Fibroblast of mammary gland (primary cell): ENCODE measurements around the gene COPE.
"Not testable (repeated sequence)": the region's sequence is repeated elsewhere in the genome, so short reads cannot be mapped to it uniquely, and the experiment has no call there.

Source experiments
- DNase-seq: peaks from one replicate; pipeline ENCODE4 v3.0.0-alpha.2; 2010; ENCODE audit warnings: low read depth
- H3K4me3 ChIP-seq: 2 replicates; pipeline ENCODE4 v1.5.1; 2011; ENCODE audit warnings: low read depth, mild to moderate bottlenecking, low read length, moderate library complexity; ENCODE audit not compliant: control insufficient read depth
- TF ChIP-seq, protein P1 (sequence below): conservative IDR thresholded peaks from 2 replicates; pipeline ENCODE4 v1.5.1; 2011; ENCODE audit warnings: low read depth, low read length, inconsistent platforms; ENCODE audit not compliant: control insufficient read depth, insufficient read depth

The COPE gene

DNA sequence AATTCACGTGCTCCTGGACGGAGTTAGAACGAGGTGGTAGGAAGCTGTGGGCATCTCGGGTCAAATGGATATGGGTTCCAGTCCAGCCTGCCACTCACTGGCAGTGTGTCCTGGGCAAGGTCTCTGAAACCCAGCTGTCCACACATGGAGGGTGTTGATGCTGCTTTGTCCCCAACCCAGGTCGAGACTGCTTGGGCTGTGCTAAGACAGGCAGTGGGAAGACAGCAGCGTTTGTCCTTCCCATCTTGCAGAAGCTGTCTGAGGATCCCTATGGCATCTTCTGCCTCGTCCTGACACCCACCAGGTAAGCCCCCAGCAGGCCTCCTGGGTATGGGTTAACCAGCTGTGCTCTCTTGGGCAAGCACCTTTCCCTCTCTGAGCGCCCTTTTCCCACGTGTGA, 1.2 kb upstream of the COPE start:
- TF ChIP-seq, protein P1, sequence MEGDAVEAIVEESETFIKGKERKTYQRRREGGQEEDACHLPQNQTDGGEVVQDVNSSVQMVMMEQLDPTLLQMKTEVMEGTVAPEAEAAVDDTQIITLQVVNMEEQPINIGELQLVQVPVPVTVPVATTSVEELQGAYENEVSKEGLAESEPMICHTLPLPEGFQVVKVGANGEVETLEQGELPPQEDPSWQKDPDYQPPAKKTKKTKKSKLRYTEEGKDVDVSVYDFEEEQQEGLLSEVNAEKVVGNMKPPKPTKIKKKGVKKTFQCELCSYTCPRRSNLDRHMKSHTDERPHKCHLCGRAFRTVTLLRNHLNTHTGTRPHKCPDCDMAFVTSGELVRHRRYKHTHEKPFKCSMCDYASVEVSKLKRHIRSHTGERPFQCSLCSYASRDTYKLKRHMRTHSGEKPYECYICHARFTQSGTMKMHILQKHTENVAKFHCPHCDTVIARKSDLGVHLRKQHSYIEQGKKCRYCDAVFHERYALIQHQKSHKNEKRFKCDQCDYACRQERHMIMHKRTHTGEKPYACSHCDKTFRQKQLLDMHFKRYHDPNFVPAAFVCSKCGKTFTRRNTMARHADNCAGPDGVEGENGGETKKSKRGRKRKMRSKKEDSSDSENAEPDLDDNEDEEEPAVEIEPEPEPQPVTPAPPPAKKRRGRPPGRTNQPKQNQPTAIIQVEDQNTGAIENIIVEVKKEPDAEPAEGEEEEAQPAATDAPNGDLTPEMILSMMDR, result no peak
- peak overlapping the region; percentile 100 for H3K4me3 ChIP-seq

DNA sequence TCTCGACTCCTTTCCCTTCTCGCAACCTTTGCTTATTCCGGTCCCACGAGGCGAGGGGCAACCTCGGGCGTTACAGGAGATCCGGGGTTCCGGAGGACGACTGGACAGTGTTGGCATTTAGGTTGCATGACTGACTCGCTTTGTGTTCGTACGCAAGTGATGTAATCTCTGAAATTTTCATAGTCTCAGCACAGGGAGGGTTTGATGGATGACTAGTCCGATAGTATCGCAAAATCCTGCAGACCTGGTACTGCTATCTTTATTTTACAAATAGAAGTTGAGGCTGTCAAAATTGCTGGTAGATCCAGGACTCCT, 670 bp upstream of the COPE start:
- TF ChIP-seq, protein P1, result no peak
- peak; percentile 15 for DNase-seq
- H3K4me3 ChIP-seq, result peak overlapping the region; percentile 100

More for the DNA sequence above, 1.2 kb upstream of the COPE start:
- no peak for DNase-seq

DNA sequence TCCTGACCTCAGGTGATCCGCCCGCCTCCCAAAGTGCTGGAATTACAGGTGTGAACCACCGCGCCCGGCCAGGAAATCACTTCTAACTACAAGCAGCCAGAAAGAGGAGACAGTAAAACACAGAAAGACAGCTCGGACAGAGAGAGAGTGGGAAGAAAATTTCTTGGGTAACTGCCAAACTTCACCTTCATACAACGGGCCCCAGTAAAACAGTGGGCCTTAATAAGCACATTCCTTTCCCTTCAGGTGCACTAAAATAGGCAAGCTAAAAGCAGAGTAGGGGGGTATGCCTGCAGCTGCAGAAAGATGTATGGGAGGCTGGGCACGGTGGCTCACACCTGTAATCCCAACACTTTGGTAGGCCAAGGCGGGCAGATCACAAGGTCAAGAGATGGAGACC, 1.6 kb downstream of the COPE start:
- not testable (repeated sequence) for DNase-seq
- peak overlapping the region; percentile 100 for H3K4me3 ChIP-seq

DNA sequence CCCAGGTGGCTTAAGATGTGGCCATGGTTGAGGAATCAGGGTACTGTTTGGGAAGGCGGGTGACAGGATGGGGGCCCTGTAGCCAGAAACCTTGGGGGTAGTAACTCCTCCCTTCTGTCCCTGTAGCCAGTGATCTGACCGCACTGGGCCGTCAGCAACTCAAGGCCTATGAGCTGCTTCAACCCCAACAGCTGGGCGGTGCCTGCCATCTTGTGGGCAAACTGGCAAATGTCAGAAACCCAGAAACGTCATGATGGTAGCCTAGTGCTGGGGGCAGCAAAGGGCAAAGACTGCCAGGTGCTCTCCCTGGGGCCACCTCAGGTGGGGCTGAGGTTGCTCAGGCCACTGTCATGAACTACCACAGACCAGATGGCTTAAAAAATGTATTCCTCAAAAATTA, 3.5 kb downstream of the COPE start:
- DNase-seq, result peak; percentile 54
- TF ChIP-seq, protein P1, result peak; percentile 35
- no peak overlapping the region for H3K4me3 ChIP-seq

DNA sequence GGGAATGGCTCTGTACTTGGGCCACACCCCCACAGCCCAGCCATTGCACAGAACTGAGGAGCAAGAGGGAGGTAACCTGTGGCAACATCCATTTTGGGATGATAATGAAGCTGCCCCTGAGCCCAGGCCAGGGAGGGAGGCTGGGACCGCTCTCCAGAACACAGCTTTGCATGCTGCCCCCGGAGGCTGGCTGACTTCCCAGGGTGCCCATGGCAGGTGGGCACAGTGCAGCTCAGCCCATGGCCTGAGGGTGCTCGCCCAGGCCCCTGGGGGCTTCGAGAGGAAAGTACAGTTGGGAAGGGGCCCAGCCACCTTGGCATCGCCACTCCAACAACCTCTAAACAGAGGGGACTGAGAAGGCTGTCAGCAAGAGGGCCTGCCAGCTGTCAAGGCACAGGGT, 5.7 kb downstream of the COPE start:
- TF ChIP-seq, protein P1, result no peak
- no peak for DNase-seq
- no peak overlapping the region for H3K4me3 ChIP-seq

DNA sequence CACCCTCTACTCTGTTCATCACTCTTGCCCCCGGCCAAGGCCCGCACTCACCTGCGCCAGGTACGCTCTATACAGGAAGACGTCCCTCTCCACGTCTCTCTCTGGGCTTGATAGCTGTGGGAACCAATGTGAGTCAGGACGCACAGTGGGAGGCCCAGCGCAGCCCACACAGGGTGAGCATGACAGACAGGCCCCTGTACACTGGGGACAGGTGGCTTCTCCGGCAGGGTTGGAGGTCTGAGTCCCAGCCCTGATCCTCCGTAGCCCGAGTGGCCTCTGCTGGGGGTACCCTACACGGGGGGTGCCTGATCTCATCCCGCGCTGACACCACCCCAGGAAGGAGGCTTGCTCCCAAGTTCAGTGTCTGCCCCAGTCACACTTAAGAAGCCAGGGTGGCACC, 6.3 kb downstream of the COPE start:
- TF ChIP-seq, protein P1, result no peak
- no peak for DNase-seq
- no peak overlapping the region for H3K4me3 ChIP-seq

DNA sequence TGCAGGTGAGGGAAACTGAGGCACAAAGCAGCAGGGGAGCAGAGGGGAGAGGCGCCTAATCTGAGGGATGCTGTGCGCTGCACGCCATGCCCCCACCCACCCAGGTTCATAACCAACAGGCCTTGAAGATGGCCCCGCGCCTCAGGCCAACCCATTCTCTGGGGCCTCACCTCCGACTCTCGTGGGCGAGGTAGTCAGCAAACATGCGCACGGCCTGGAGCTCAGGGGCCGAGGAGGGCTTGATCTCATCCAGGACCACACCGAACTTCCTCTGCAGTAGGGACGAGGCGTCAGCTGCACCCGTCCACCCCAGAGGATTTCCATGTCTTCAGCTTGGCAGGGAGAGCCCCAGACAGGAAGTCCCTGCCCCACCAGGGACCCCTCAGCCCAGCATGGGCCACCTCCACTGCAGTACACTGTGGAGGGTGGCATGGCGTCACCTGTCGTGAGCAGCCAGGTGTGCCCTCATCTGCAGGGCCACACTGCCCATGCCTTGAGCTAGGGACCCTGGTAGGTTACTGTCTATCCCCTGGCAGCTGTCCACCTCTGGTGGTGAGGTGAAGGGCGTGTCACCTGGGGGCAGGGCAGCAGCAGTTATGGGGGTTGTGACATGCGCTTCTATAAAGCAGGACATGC, 8.3 kb downstream of the COPE start:
- TF ChIP-seq, protein P1, result no peak
- no peak overlapping the region for H3K4me3 ChIP-seq
- no peak for DNase-seq

DNA sequence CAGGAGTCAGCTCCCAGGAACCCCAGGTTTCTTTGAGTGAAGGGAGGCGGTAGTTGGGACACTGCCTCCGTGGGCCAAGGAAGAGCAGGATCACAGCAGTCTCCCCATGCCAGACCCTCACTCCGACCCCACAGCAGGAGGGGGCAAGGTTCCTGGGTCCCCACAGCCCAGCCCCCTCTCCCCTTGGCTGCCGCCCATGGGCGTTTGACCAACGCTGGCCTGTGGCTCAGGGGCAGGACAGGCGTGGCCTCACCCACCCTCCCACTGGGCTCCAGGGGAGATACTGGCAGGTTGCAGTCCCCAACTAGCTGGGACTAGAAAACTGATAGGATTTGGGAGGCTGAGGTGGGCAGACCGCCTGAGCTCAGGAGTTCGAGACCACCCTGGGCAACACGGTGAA, 9.2 kb downstream of the COPE start:
- no peak overlapping the region for H3K4me3 ChIP-seq
- DNase-seq, result no peak
- TF ChIP-seq, protein P1, result no peak
